ENCODE measurements around the gene PAQR4. TPM values are rescaled to one million over a fixed set of nuclear protein-coding genes. Genes with fewer than 3 reads are reported as not detected.
A peak's percentile ranks its signal among the peaks of the same experiment; 100 is the strongest.

The PAQR4 gene
- polyA plus RNA-seq, 3 donors: 6.3 to 14.2 (median 8.9) TPM

DNA sequence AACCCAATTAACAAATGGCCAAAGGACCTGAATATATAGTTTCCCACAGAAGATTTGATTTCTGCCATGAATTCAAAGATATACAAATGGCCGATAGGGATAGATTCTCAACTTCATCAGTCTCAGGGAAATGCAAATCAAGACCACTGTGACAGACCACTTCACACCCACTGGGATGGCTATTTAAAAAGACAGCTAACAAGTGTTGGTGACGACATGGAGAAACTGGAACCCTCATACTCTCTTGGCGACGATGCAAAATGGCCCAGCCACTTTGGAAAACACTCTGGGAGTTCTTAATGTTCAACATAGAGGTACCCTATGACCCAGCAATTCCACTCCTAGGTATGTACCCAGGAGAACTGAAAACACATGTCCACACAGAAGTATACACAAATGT, 22.5 kb upstream of the PAQR4 start:
- Mint-ChIP-seq H3K4me3 (no peak overlapping the region), H3K4me1 (no peaks in the 10 kb centered on the region), H3K27ac (no peak overlapping the region), H3K36me3 (peaks cover 28 to 44% of the 10 kb centered on the region in 2 donors), H3K9me3 (no peaks in the 10 kb centered on the region), H3K27me3 (ENCODE audit: low read depth in 3 of 3) (no peaks in the 10 kb centered on the region)
- Histone ChIP-seq H3K36me3 (replicated peaks in 1 of 2; ENCODE audit: control insufficient read depth in 1 of 2, insufficient read depth in 2 of 2, low read length in 2 of 2) (peaks cover 15 to 34% of the 10 kb centered on the region in 2 donors), H3K27me3 (ENCODE audit: control insufficient read depth in 2 of 2, insufficient read depth in 2 of 2, low read length in 2 of 2) (no peaks in the 10 kb centered on the region), H3K9me3 (replicated peaks in 1 of 2; ENCODE audit: control insufficient read depth in 1 of 2, insufficient read depth in 1 of 2, low read length in 2 of 2) (no peaks in the 10 kb centered on the region), H3K79me2 (ENCODE audit: insufficient read depth, low read length) (no peaks in the 10 kb centered on the region), H3K4me1 (ENCODE audit: control insufficient read depth in 1 of 2, insufficient read depth in 2 of 2, low read length in 2 of 2) (no peaks in the 10 kb centered on the region), H3K4me2 (replicated peaks; ENCODE audit: extremely low read depth, low read length, poor library complexity, severe bottlenecking) (no peak overlapping the region), H2AFZ (ENCODE audit: insufficient read depth, low read depth, low read length, poor library complexity, severe bottlenecking) (no peak overlapping the region), H3K4me3 (replicated peaks in 1 of 3; ENCODE audit: low read depth in 2 of 3, low read length in 3 of 3) (no peak overlapping the region), H4K20me1 (ENCODE audit: insufficient read depth, low read length) (no peaks in the 10 kb centered on the region), H3K9ac (ENCODE audit: insufficient read depth, low read length, poor library complexity, severe bottlenecking) (no peak overlapping the region), H3K27ac (ENCODE audit: low read depth in 1 of 2, low read length in 2 of 2) (no peak overlapping the region)
- 93% methylated on average over 3 of the region's 4 CpGs for whole genome bisulfite sequencing (ENCODE audit: insufficient coverage)
- intact Hi-C loops (cut with micrococcal nuclease): no loop called here
- TF ChIP-seq, protein P1, sequence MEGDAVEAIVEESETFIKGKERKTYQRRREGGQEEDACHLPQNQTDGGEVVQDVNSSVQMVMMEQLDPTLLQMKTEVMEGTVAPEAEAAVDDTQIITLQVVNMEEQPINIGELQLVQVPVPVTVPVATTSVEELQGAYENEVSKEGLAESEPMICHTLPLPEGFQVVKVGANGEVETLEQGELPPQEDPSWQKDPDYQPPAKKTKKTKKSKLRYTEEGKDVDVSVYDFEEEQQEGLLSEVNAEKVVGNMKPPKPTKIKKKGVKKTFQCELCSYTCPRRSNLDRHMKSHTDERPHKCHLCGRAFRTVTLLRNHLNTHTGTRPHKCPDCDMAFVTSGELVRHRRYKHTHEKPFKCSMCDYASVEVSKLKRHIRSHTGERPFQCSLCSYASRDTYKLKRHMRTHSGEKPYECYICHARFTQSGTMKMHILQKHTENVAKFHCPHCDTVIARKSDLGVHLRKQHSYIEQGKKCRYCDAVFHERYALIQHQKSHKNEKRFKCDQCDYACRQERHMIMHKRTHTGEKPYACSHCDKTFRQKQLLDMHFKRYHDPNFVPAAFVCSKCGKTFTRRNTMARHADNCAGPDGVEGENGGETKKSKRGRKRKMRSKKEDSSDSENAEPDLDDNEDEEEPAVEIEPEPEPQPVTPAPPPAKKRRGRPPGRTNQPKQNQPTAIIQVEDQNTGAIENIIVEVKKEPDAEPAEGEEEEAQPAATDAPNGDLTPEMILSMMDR (IDR thresholded peaks at IDR 0.05): no peak
- no peak for DNase-seq

GRCh38 chr16:2948807-2949704, 20.1 kb upstream of the PAQR4 start:
- Histone ChIP-seq H3K9me3 (replicated peaks in 1 of 2; ENCODE audit: control insufficient read depth in 1 of 2, insufficient read depth in 1 of 2, low read length in 2 of 2) (no peaks in the 10 kb centered on the region), H3K4me1 (ENCODE audit: control insufficient read depth in 1 of 2, insufficient read depth in 2 of 2, low read length in 2 of 2) (no peaks in the 10 kb centered on the region), H3K4me3 (replicated peaks in 1 of 3; ENCODE audit: low read depth in 2 of 3, low read length in 3 of 3) (no peak overlapping the region), H3K27me3 (ENCODE audit: control insufficient read depth in 2 of 2, insufficient read depth in 2 of 2, low read length in 2 of 2) (no peaks in the 10 kb centered on the region), H3K9ac (ENCODE audit: insufficient read depth, low read length, poor library complexity, severe bottlenecking) (no peak overlapping the region), H3K79me2 (ENCODE audit: insufficient read depth, low read length) (no peaks in the 10 kb centered on the region), H2AFZ (ENCODE audit: insufficient read depth, low read depth, low read length, poor library complexity, severe bottlenecking) (no peak overlapping the region), H3K4me2 (replicated peaks; ENCODE audit: extremely low read depth, low read length, poor library complexity, severe bottlenecking) (no peak overlapping the region), H3K27ac (ENCODE audit: low read depth in 1 of 2, low read length in 2 of 2) (no peak overlapping the region), H3K36me3 (replicated peaks in 1 of 2; ENCODE audit: control insufficient read depth in 1 of 2, insufficient read depth in 2 of 2, low read length in 2 of 2) (peaks cover 8 to 10% of the 10 kb centered on the region in 2 donors), H4K20me1 (ENCODE audit: insufficient read depth, low read length) (no peaks in the 10 kb centered on the region)
- no peaks in the 10 kb centered on the region for H3K9me3 Mint-ChIP-seq
- H3K4me1 Mint-ChIP-seq: no peaks in the 10 kb centered on the region
- peak overlapping the region in 1 of 7 donors; percentile 54 for H3K27ac Mint-ChIP-seq
- no peak for DNase-seq
- intact Hi-C loops (cut with micrococcal nuclease): no loop called here
- H3K36me3 Mint-ChIP-seq: peaks cover 8 to 20% of the 10 kb centered on the region in 2 donors
- TF ChIP-seq, protein P1 (IDR thresholded peaks at IDR 0.05): no peak
- H3K27me3 Mint-ChIP-seq (ENCODE audit: low read depth in 3 of 3): peaks cover 0 to under 1% (median 0%) of the 10 kb centered on the region in 3 donors
- WGBS (ENCODE audit: insufficient coverage): 90% methylated on average over 31 of the region's 36 CpGs
- H3K4me3 Mint-ChIP-seq: no peak overlapping the region
